GM18511 (cell line): ENCODE results near the gene HTRA1.

ENCODE experiments used
- ATAC-seq: cut with Tn5 transposase; IDR thresholded peaks from one replicate; pipeline ENCODE4 v1.9.1; 2021; ENCODE audit warnings: mild to moderate bottlenecking, moderate library complexity; ENCODE audit not compliant: unreplicated experiment

HTRA1 gene

GRCh38 chr10:122473116-122473515, 11.8 kb downstream of the HTRA1 start:
- ATAC-seq: no peak

- no peak for ATAC-seq
Observed at GRCh38 chr10:122474131-122474818, 12.9 kb downstream of the HTRA1 start.

GRCh38 chr10:122475100-122475499, 13.7 kb downstream of the HTRA1 start:
- ATAC-seq: no peak

GRCh38 chr10:122475591-122476332, 14.4 kb downstream of the HTRA1 start:
- no peak for ATAC-seq

GRCh38 chr10:122476333-122476695, 15.0 kb downstream of the HTRA1 start:
- ATAC-seq: no peak

- no peak for ATAC-seq
Observed at GRCh38 chr10:122477436-122477835, 16.1 kb downstream of the HTRA1 start.

GRCh38 chr10:122478971-122479370, 17.6 kb downstream of the HTRA1 start:
- no peak for ATAC-seq

- ATAC-seq: no peak
Observed at GRCh38 chr10:122480146-122480833, 18.9 kb downstream of the HTRA1 start.

GRCh38 chr10:122481296-122482056, 20.1 kb downstream of the HTRA1 start:
- no peak for ATAC-seq

GRCh38 chr10:122484276-122485060, 23.1 kb downstream of the HTRA1 start:
- no peak for ATAC-seq

- no peak for ATAC-seq
Observed at GRCh38 chr10:122485670-122486069, 24.3 kb downstream of the HTRA1 start.

- ATAC-seq: no peak
Observed at GRCh38 chr10:122486406-122487080, 25.2 kb downstream of the HTRA1 start.

- no peak for ATAC-seq
Observed at GRCh38 chr10:122487174-122487765, 25.9 kb downstream of the HTRA1 start.

GRCh38 chr10:122490268-122490667, 28.9 kb downstream of the HTRA1 start:
- no peak for ATAC-seq

GRCh38 chr10:122490786-122491680, 29.7 kb downstream of the HTRA1 start:
- no peak for ATAC-seq

GRCh38 chr10:122492006-122492405, 30.7 kb downstream of the HTRA1 start:
- ATAC-seq: no peak

GRCh38 chr10:122492999-122493481, 31.7 kb downstream of the HTRA1 start:
- no peak for ATAC-seq

GRCh38 chr10:122493761-122494160, 32.4 kb downstream of the HTRA1 start:
- no peak for ATAC-seq
